ENCODE measurements around the gene ZC3HAV1L.

GRCh38 chr7:139004321-139005090 lies 31.3 kb downstream of the ZC3HAV1L start:
- no peak for TF ChIP-seq EZH2 (IDR thresholded peaks at IDR 0.05; ENCODE audit: borderline replicate concordance, low read length)
- TF ChIP-seq, protein P1, sequence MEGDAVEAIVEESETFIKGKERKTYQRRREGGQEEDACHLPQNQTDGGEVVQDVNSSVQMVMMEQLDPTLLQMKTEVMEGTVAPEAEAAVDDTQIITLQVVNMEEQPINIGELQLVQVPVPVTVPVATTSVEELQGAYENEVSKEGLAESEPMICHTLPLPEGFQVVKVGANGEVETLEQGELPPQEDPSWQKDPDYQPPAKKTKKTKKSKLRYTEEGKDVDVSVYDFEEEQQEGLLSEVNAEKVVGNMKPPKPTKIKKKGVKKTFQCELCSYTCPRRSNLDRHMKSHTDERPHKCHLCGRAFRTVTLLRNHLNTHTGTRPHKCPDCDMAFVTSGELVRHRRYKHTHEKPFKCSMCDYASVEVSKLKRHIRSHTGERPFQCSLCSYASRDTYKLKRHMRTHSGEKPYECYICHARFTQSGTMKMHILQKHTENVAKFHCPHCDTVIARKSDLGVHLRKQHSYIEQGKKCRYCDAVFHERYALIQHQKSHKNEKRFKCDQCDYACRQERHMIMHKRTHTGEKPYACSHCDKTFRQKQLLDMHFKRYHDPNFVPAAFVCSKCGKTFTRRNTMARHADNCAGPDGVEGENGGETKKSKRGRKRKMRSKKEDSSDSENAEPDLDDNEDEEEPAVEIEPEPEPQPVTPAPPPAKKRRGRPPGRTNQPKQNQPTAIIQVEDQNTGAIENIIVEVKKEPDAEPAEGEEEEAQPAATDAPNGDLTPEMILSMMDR (IDR thresholded peaks at IDR 0.05; ENCODE audit: low read length), result no peak

All from OCI-LY1 (cell line).